ENCODE results near the gene KPTN. TPM values are rescaled to one million over a fixed set of nuclear protein-coding genes. Genes with fewer than 3 reads are reported as not detected.

KPTN gene
- total RNA-seq, 1 donor from 2014 or later = 15.9 TPM

DNA sequence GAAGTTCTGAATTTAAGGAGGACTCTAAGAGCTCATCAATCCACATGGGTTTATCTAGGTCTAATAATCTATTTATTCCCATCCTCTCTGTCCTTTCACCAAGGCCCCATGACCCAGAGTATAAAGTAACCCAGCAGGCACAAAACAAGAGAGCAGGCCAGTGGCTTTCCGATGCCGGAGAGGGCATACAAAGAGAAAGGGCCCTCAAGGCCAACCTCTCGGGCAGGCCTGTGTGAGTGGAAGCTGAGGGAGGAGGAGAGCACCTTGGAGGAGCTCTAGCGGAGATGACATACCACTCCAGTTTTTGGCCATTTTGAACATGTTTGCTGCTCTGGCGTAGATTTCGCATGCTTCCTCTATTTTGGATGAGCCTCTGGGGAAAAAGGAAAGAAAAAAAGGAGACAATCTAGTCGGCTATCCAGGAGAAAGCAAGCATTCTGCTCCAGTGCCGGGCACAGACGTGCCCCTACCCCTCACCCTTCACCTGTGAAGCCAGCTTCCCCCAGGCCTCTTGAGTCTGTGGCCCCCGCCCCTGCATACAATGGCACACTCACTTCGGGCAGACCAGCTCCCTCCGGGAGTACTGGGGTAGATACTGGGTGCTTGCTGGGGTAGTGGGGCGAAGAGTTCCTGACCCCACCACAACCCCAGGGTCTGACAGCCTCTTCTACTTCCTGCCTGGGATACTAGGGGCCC lies 19.3 kb upstream of the KPTN start:
- no peak for DNase-seq (ENCODE audit: low read depth)

DNA sequence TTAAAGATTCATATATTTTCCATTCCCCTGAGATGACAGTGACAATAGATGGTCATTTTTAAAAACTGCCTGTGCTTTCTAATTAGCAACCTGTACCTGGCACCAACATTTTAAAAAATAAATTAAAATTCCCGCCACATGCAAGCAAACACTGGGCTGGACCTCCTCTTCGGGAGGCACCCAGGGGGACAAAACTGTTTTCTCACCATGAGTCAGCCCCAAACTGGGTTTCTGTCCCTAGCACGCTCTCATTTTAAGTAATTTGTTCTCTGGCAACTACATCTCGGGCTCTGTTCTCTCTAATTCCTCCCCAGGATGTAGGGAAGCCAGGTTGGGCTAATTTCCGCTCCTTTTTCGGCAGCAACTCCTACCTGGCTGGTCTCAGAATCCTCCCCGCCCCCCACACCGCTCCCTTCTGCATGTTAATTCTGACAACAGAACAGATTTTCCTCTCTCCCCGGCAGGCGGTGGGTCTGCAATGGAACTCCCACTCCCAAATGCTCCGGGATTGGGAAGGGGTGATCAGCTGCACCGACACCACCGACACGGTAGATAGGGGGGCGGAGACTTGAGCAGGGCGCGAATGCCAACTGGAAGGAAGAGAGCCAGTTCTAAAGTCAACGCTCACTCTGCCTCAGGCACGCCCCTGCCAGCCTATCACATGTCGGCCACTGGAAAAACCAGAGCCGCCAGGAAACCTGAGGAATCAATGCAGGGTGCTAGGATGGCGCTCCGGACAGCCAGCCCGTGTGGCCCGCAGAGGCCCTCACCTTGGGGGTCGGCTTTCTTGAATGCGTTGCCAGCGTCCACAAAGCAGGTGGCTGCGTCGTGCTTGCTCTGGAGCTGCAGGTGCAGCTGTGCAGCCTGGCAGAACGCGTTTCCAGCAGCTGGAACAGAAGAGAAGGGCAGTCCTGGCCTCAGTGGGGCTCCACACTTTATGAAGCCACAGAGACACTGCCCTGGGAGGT lies 16.1 kb upstream of the KPTN start:
- Histone ChIP-seq H3K9ac (ENCODE audit: low read length) (no peak overlapping the region), H3K79me2 (ENCODE audit: insufficient read depth, low read length) (peaks cover 18% of the 10 kb centered on the region), H2AFZ (ENCODE audit: low read depth, low read length) (no peak overlapping the region), H3K27me3 (ENCODE audit: insufficient read depth, low read length) (no peaks in the 10 kb centered on the region), H3K36me3 (ENCODE audit: insufficient read depth, low read length) (peaks cover 7% of the 10 kb centered on the region), H3K4me1 (ENCODE audit: insufficient read depth, low read length) (no peaks in the 10 kb centered on the region), H3K4me2 (ENCODE audit: low read length) (no peak overlapping the region), H3K4me3 (ENCODE audit: insufficient read depth, low read depth, low read length) (no peak overlapping the region), H3K27ac (ENCODE audit: low read depth, low read length) (no peak overlapping the region), H3K9me3 (ENCODE audit: insufficient read depth, low read depth, low read length) (no peaks in the 10 kb centered on the region), H4K20me1 (ENCODE audit: insufficient read depth, low read length) (peaks cover 82% of the 10 kb centered on the region)
- FAIRE-seq = no peak
- H3K4me1 Mint-ChIP-seq (ENCODE audit: low read depth, unreplicated experiment) = peaks cover 6% of the 10 kb centered on the region
- H3K9me3 Mint-ChIP-seq (ENCODE audit: unreplicated experiment) = no peaks in the 10 kb centered on the region
- H3K27me3 Mint-ChIP-seq (ENCODE audit: low read depth, unreplicated experiment) = no peaks in the 10 kb centered on the region
- no peak overlapping the region for H3K27ac Mint-ChIP-seq (ENCODE audit: unreplicated experiment)
- H3K36me3 Mint-ChIP-seq (ENCODE audit: low read depth, unreplicated experiment) = peaks cover 20% of the 10 kb centered on the region
- TF ChIP-seq, protein P1, sequence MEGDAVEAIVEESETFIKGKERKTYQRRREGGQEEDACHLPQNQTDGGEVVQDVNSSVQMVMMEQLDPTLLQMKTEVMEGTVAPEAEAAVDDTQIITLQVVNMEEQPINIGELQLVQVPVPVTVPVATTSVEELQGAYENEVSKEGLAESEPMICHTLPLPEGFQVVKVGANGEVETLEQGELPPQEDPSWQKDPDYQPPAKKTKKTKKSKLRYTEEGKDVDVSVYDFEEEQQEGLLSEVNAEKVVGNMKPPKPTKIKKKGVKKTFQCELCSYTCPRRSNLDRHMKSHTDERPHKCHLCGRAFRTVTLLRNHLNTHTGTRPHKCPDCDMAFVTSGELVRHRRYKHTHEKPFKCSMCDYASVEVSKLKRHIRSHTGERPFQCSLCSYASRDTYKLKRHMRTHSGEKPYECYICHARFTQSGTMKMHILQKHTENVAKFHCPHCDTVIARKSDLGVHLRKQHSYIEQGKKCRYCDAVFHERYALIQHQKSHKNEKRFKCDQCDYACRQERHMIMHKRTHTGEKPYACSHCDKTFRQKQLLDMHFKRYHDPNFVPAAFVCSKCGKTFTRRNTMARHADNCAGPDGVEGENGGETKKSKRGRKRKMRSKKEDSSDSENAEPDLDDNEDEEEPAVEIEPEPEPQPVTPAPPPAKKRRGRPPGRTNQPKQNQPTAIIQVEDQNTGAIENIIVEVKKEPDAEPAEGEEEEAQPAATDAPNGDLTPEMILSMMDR (IDR thresholded peaks at IDR 0.05; ENCODE audit: insufficient read depth, low read depth, low read length) = no peak
- no peak for DNase-seq (ENCODE audit: low read depth)
- H3K4me3 Mint-ChIP-seq (ENCODE audit: unreplicated experiment) = no peak overlapping the region

More for the DNA sequence above, 19.3 kb upstream of the KPTN start:
- peaks cover 13% of the 10 kb centered on the region for H3K36me3 Mint-ChIP-seq (ENCODE audit: low read depth, unreplicated experiment)
- H3K4me3 ChIP-seq (ENCODE audit: insufficient read depth, low read depth, low read length) = no peak overlapping the region
- no peak overlapping the region for H3K27ac Mint-ChIP-seq (ENCODE audit: unreplicated experiment)
- no peak overlapping the region for H3K9ac ChIP-seq (ENCODE audit: low read length)
- H2AFZ ChIP-seq (ENCODE audit: low read depth, low read length) = no peak overlapping the region
- H3K27me3 Mint-ChIP-seq (ENCODE audit: low read depth, unreplicated experiment) = no peaks in the 10 kb centered on the region
- TF ChIP-seq EZH2 (IDR thresholded peaks at IDR 0.05; ENCODE audit: insufficient read depth, low read length) = no peak
- TF ChIP-seq, protein P1 (IDR thresholded peaks at IDR 0.05; ENCODE audit: insufficient read depth, low read depth, low read length) = no peak
- H3K9me3 Mint-ChIP-seq (ENCODE audit: unreplicated experiment) = no peaks in the 10 kb centered on the region
- no peaks in the 10 kb centered on the region for H3K4me1 ChIP-seq (ENCODE audit: insufficient read depth, low read length)
- H3K4me3 Mint-ChIP-seq (ENCODE audit: unreplicated experiment) = no peak overlapping the region
- no peaks in the 10 kb centered on the region for H3K9me3 ChIP-seq (ENCODE audit: insufficient read depth, low read depth, low read length)
- no peak for FAIRE-seq
- H3K36me3 ChIP-seq (ENCODE audit: insufficient read depth, low read length) = peaks cover 7% of the 10 kb centered on the region
- H3K79me2 ChIP-seq (ENCODE audit: insufficient read depth, low read length) = peaks cover 45% of the 10 kb centered on the region
- no peak overlapping the region for H3K27ac ChIP-seq (ENCODE audit: low read depth, low read length)
- H4K20me1 ChIP-seq (ENCODE audit: insufficient read depth, low read length) = peaks cover 85% of the 10 kb centered on the region
- H3K4me2 ChIP-seq (ENCODE audit: low read length) = no peak overlapping the region
- peaks cover 17% of the 10 kb centered on the region for H3K4me1 Mint-ChIP-seq (ENCODE audit: low read depth, unreplicated experiment)
- no peaks in the 10 kb centered on the region for H3K27me3 ChIP-seq (ENCODE audit: insufficient read depth, low read length)

Data from astrocyte (in vitro differentiated cells and primary cell).